COLO668 (cell line): ENCODE results near the gene ADORA2A.
"Not testable (repeated sequence)": the region's sequence is repeated elsewhere in the genome, so short reads cannot be mapped to it uniquely, and the experiment has no call there.

Experiments
- DNase-seq: peaks from one replicate; lab custom pipeline; 2025; ENCODE audit not compliant: unreplicated experiment; lab: John Stamatoyannopoulos, UW

ADORA2A gene

DNA sequence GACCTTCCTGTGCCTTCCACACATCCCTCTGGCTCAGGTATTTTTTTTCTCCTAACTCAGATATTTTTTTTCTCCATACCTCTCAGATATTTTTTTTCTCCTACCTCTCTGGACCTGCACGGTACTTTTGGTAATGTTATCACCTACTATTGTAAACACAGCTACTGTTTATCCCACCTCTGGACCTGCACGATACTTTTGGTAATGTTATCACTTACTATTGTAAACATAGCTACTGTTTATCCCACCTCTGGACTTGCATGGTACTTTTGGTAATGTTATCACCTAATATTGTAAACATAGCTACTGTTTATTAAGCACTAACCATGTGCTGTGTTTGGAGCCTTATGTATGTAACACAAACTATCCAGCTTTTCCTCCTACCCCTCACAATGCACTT, 55.6 kb downstream of the ADORA2A start:
- no peak for DNase-seq

DNA sequence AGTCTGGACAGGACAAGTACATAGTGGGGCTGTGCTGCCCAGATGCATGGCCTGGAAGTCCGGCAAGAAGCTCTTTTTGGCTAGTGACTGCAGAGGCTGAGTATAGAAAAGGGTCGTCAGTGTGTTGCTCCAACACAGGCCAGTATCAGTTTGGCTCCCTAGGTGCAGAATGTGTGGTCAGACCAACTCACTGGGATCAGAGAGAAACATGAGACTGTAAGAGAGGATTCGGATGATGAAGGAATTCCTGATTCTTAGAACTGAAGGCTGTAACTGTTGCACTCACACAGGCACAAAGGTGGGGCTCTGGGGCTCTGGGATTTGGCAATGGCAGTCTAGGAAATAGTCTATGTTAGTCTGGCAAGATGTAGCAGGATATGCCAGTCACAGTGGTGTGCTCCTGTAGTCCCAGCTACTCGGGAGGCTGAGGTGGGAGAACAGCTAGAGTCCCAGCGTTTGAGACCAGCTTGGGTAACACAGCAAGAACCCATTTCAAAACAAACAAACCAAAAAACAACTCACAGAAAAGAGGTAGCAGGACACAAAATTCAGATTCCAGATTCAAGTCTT, 56.7 kb downstream of the ADORA2A start:
- DNase-seq: no peak

DNA sequence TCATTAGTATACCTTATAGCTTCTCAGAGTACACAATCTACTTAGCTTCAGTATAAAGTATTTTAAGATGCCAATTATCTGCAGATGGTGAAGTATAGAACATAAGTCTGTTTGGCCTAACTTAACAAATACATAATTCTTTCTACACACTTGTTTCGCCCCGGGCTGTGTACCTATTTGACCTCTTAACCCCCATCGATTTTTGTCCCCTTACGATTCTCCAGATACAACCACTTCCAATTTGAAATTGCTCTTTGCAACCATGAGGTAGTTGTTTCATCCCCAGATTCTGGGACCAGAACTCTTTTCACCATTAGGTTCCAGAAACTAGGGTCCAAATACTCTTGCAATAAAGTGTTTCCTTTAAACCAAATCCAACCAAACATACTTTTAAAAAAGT, 57.8 kb downstream of the ADORA2A start:
- DNase-seq: no peak

DNA sequence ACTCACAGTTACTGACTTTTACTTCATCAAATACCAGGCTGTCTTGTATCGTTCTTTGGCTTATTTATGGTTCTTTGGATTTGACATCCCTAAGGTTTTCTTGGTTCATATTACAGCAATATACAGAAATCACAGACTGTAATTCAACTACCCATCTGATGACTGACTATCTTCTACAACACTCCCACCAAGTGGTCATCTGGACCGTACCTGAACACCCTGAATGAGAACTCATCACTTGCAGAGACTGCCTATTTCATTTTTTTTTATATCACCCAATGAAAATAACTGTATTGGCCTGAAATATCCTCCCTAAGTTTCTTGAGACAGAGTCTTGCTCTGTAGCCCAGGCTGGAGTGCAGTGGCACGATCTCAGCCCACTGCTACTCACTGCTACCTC, 58.2 kb downstream of the ADORA2A start:
- no peak for DNase-seq

DNA sequence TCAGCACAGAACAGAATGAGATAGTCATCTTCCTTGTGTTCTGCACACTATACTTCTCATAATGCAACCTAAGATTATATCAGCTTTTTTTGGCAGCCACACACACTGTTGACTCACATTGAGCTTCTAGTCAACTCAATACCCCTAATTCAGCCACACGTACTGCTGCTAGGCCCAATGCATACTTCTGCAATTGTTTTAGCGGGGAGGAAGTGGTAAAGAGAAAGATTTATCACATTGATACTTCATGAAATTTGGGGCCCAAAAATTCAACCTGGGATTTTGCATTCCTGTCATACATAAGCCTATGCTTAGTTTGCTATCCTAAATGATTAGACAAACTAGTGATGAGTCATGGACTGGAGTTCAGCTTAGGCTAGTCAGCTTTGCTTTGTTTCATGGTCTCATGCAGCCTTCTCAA, 59.1 kb downstream of the ADORA2A start:
- no peak for DNase-seq

DNA sequence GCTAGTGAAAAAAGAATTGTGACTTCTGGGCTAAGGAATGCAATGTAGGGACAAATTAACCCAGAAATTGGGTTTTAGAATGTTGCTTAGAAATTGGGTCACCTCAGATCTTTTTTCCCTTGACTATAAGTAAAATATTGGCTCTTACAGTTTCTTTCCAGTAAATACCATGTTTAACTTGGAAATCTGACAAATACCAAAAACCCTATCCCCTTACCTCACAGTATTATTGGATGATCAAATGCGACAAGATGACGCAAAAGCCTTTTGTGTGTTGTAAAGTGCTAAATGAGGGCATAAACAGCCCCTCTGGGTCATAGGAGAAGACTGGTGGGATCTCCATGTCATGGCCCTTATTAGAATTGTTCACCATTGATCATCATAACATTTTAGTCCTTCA, 61.6 kb downstream of the ADORA2A start:
- no peak for DNase-seq

DNA sequence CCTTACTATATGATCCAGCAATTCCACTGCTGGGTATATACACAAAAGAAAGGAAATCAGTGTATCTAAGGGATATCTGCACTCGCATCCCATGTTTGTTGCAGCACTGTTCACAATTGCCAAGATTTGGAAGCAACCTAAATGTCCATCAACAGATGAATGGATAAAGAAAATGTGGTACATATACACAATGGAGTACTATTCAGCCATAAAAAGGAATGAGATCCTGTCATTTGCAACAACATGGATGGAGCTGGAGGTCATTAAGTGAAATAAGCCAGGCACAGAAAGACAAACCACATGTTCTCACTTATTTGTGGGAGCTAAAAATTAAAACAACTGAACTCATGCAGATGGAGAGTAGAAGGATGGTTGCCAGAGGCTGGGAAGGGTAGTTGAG, 62.0 kb downstream of the ADORA2A start:
- not testable (repeated sequence) for DNase-seq
